ENCODE results near the gene AMPD3. TPM values are rescaled to one million over a fixed set of nuclear protein-coding genes. Genes with fewer than 3 reads are reported as not detected.

Gene AMPD3
- total and polyA plus RNA-seq, 5 donors from 2014 or later, result 6.4 to 19.7 (median 7.9) TPM

DNA sequence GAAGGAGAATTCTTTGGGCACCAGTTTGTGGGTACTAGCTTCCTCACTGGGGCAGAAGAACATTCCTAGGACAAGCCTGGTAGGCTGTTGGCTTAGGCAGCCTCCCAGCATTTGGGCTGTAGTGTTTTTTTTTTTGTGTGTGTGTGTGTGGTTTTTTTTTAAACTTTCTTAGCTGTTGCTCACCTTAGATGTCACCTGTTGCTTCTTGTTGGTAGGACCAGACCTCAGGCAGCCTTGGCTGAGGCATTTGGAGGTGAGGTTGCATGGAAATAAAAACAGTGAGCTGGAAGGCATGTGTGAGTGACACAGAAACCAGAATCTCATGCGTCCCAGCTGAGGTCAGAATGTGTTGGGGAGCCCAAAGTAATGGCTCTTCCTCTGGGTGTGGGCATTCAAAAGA, 21.3 kb downstream of the AMPD3 start:
- H3K9me3 Mint-ChIP-seq, result no peaks in the 10 kb centered on the region
- no peak overlapping the region for H3K27ac ChIP-seq (ENCODE audit: insufficient read depth, low read length, poor library complexity, severe bottlenecking)
- H3K4me1 Mint-ChIP-seq, result peaks cover 0 to 26% (median 13%) of the 10 kb centered on the region in 4 donors
- H3K27me3 Mint-ChIP-seq, result no peaks in the 10 kb centered on the region
- DNase-seq (no peak), ATAC-seq (ENCODE audit: low read depth in 2 of 2) (no peak)
- peaks cover 42% of the 10 kb centered on the region for H3K36me3 ChIP-seq (ENCODE audit: control insufficient read depth, insufficient read depth, low read length)
- H3K4me3 ChIP-seq (ENCODE audit: low read depth, low read length), result no peak overlapping the region
- H3K27me3 ChIP-seq (ENCODE audit: control insufficient read depth, insufficient read depth, low read length), result no peaks in the 10 kb centered on the region
- no peaks in the 10 kb centered on the region for H3K9me3 ChIP-seq (ENCODE audit: control insufficient read depth in 2 of 2, low read length in 2 of 2)
- H3K4me1 ChIP-seq (ENCODE audit: control insufficient read depth, insufficient read depth, low read length, poor library complexity, severe bottlenecking), result no peaks in the 10 kb centered on the region
- peaks cover 25% of the 10 kb centered on the region for H3K36me3 Mint-ChIP-seq
- H3K4me3 Mint-ChIP-seq, result no peak overlapping the region
- peak overlapping the region in 2 of 3 donors; percentile 67 to 78 for H3K27ac Mint-ChIP-seq

DNA sequence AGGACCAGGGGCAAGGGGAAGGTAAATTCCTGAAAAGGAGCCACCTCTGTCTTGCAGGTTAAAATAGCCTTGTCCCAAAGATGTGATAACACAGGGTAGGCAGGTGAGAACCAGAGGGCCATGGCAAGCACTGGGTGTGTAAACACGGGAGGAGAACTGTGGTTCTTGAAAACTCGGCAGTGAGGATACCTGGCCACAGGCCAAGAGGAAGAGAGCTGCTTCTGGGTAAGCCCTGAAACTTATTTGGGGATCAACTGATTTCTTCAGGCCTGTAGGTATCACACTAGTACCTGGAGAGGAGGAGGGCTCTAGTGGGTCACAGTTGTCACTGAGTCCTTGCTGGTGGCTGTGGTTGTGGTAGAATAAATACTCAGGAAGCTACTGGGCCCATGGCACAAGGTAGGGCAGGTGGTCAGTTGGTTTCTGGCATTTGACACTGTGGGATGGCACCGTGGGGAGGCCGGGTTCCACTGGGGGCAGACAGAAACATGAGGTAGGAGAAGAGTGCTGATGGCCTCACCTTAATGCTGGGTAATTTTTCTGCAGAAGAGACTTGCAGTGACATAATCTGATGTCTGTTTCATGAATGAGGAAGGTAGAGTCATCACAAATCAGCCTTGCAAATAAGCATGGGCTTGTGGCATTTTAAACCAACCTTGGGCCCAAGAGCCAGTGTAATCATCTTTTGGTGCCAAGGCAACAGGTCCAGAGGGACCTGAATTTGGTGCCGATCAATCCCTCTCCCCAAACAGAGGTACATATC, 22.0 kb downstream of the AMPD3 start:
- DNase-seq, result no peak
- Mint-ChIP-seq H3K4me3 (no peak overlapping the region), H3K9me3 (no peaks in the 10 kb centered on the region), H3K36me3 (peaks cover 25% of the 10 kb centered on the region), H3K27me3 (no peaks in the 10 kb centered on the region), H3K27ac (peak overlapping the region in 2 of 3 donors; percentile 67 to 78), H3K4me1 (peaks cover 0 to 26% (median 14%) of the 10 kb centered on the region in 4 donors)
- H3K4me3 ChIP-seq (ENCODE audit: low read depth, low read length), result no peak overlapping the region
- H3K9me3 ChIP-seq (ENCODE audit: control insufficient read depth in 2 of 2, low read length in 2 of 2), result no peaks in the 10 kb centered on the region
- no peaks in the 10 kb centered on the region for H3K27me3 ChIP-seq (ENCODE audit: control insufficient read depth, insufficient read depth, low read length)
- H3K4me1 ChIP-seq (ENCODE audit: control insufficient read depth, insufficient read depth, low read length, poor library complexity, severe bottlenecking), result no peaks in the 10 kb centered on the region
- peak overlapping the region; percentile 5 for H3K27ac ChIP-seq (ENCODE audit: insufficient read depth, low read length, poor library complexity, severe bottlenecking)
- no peak for ATAC-seq (ENCODE audit: low read depth in 2 of 2)
- peaks cover 49% of the 10 kb centered on the region for H3K36me3 ChIP-seq (ENCODE audit: control insufficient read depth, insufficient read depth, low read length)

DNA sequence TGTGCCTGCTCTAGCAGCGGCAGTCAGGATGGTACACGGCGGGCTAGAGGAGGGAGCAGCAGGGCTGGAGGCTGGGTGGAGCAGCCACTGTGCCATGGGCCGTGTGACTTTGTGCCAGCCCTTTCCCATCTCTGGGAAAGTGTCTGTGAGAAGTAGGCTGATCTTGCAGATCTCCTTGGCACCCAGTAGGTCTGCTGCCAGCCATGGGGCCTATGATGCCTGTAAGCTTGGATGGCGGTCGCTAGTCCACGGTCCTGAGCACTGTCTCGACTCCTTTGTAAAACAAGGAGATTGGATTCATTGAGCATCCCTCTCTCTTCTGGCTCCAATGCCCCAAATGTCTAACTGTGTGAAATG, 22.6 kb downstream of the AMPD3 start:
- H3K36me3 Mint-ChIP-seq, result peaks cover 25% of the 10 kb centered on the region
- peaks cover 0 to 26% (median 14%) of the 10 kb centered on the region in 4 donors for H3K4me1 Mint-ChIP-seq
- no peaks in the 10 kb centered on the region for H3K27me3 Mint-ChIP-seq
- no peak overlapping the region for H3K4me3 Mint-ChIP-seq
- Histone ChIP-seq H3K27ac (ENCODE audit: insufficient read depth, low read length, poor library complexity, severe bottlenecking) (no peak overlapping the region), H3K36me3 (ENCODE audit: control insufficient read depth, insufficient read depth, low read length) (peaks cover 51% of the 10 kb centered on the region), H3K4me3 (ENCODE audit: low read depth, low read length) (no peak overlapping the region), H3K9me3 (ENCODE audit: control insufficient read depth in 2 of 2, low read length in 2 of 2) (no peaks in the 10 kb centered on the region), H3K4me1 (ENCODE audit: control insufficient read depth, insufficient read depth, low read length, poor library complexity, severe bottlenecking) (no peaks in the 10 kb centered on the region), H3K27me3 (ENCODE audit: control insufficient read depth, insufficient read depth, low read length) (no peaks in the 10 kb centered on the region)
- no peak overlapping the region for H3K27ac Mint-ChIP-seq
- no peaks in the 10 kb centered on the region for H3K9me3 Mint-ChIP-seq
- ATAC-seq (ENCODE audit: low read depth in 2 of 2) (no peak), DNase-seq (no peak)

GRCh38 chr11:10478066-10478465, 23.0 kb downstream of the AMPD3 start:
- Histone ChIP-seq H3K4me3 (ENCODE audit: low read depth, low read length) (no peak overlapping the region), H3K27ac (ENCODE audit: insufficient read depth, low read length, poor library complexity, severe bottlenecking) (no peak overlapping the region), H3K27me3 (ENCODE audit: control insufficient read depth, insufficient read depth, low read length) (no peaks in the 10 kb centered on the region), H3K36me3 (ENCODE audit: control insufficient read depth, insufficient read depth, low read length) (peaks cover 53% of the 10 kb centered on the region), H3K4me1 (ENCODE audit: control insufficient read depth, insufficient read depth, low read length, poor library complexity, severe bottlenecking) (no peaks in the 10 kb centered on the region), H3K9me3 (ENCODE audit: control insufficient read depth in 2 of 2, low read length in 2 of 2) (no peaks in the 10 kb centered on the region)
- Mint-ChIP-seq H3K36me3 (peaks cover 25% of the 10 kb centered on the region), H3K4me1 (peaks cover 0 to 26% (median 16%) of the 10 kb centered on the region in 4 donors), H3K9me3 (no peaks in the 10 kb centered on the region), H3K27ac (peak overlapping the region in 1 of 3 donors; percentile 52), H3K4me3 (no peak overlapping the region), H3K27me3 (no peaks in the 10 kb centered on the region)
- no peak for ATAC-seq (ENCODE audit: low read depth in 2 of 2)
- no peak for DNase-seq

DNA sequence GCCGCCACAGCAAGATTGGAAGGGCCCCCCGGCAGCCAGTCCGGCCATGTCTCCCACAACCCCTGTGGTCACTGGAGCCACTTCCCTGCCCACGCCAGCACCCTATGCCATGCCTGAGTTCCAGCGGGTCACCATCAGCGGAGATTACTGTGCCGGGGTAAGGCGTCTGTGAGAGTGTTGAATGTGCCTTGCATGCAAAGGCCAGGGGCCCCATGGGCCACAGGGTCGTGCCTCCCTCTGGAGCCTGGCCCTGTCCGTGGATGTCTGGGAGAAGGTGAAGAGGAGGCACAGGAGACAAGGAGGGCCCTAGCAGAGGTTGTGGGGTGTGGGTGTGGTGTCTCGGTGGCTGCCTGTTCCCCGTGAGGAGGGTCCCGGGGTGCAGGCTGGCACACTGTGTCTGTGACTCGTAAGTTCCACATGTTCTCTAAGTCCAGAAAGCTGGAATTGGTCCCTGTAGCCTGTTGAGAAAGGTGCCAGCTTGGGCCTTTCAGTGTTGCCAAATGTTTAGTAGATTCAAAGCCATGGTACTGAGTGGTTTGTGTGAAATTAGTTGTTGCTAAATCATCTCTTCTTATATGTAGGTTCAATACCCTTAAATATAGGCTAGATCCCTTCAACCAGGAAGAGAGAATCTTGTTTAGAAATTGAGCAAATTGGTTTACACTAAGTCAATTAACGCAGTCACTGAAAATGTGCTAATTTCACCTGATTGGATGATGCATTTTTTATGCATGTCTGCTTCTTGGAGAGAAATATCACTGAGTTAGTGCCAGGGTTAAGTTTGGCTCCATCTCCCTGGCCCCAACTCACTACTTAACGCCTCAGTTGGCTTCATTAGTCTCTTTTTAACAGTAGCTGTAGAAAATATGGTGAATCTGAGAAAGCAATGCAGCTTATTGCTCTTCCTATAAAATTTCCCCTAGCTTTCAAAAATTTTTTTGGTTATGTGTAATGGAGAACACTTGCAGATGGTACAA, 23.8 kb downstream of the AMPD3 start:
- Mint-ChIP-seq H3K27ac (peak overlapping the region; percentile 52 to 55 (median 54)), H3K36me3 (peaks cover 22% of the 10 kb centered on the region), H3K4me3 (no peak overlapping the region), H3K27me3 (no peaks in the 10 kb centered on the region), H3K9me3 (no peaks in the 10 kb centered on the region), H3K4me1 (peaks cover 0 to 23% (median 17%) of the 10 kb centered on the region in 4 donors)
- Histone ChIP-seq H3K36me3 (ENCODE audit: control insufficient read depth, insufficient read depth, low read length) (peaks cover 56% of the 10 kb centered on the region), H3K27me3 (ENCODE audit: control insufficient read depth, insufficient read depth, low read length) (no peaks in the 10 kb centered on the region), H3K27ac (ENCODE audit: insufficient read depth, low read length, poor library complexity, severe bottlenecking) (no peak overlapping the region), H3K4me3 (ENCODE audit: low read depth, low read length) (no peak overlapping the region), H3K4me1 (ENCODE audit: control insufficient read depth, insufficient read depth, low read length, poor library complexity, severe bottlenecking) (no peaks in the 10 kb centered on the region), H3K9me3 (ENCODE audit: control insufficient read depth in 2 of 2, low read length in 2 of 2) (no peaks in the 10 kb centered on the region)
- DNase-seq, result no peak
- no peak for ATAC-seq (ENCODE audit: low read depth in 2 of 2)

DNA sequence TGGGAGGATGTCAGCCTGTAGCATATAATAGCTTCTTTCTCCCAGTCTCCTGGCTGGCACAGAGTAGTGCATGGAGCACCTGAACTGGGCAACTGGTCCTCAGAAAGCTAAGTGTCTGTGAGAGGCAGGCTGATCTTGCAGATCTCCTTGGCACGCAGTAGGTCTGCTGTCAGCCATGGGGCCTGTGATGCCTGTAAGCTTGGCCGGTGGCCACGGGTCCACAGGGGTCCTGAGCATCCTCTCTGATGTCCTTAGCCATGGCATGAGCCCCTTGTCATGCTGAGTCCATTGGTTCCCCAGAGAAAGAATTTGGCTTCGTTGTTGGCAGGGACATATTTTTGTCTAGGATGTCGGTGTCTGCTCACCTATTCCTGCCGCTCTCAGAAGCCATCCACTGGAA, 25.0 kb downstream of the AMPD3 start:
- Mint-ChIP-seq H3K36me3 (peaks cover 28% of the 10 kb centered on the region), H3K27ac (peak overlapping the region in 2 of 3 donors; percentile 23 to 64)
- DNase-seq, result no peak

DNA sequence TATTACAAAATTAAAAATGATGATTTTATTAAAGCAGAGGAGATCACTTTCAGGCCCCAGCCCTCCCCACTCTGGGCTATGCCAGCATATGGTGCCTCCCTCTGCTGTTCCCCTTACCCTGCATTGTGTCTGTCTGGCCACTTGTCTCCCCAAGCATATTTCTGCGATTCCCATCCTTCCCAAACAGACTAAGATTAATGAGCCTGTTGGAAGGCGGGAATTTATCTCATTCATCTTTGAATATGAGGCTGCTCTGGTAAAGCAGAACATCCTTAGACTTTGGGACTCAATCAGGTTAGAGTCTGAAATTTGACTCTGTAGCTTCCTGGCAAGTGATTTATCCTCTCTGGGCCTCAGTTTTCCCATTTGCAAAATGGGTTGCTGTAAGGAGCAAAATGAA, 25.7 kb downstream of the AMPD3 start:
- no peak overlapping the region for H3K27ac ChIP-seq (ENCODE audit: insufficient read depth, low read length, poor library complexity, severe bottlenecking)
- peaks cover 0 to 19% (median 10%) of the 10 kb centered on the region in 4 donors for H3K4me1 Mint-ChIP-seq
- no peaks in the 10 kb centered on the region for H3K27me3 ChIP-seq (ENCODE audit: control insufficient read depth, insufficient read depth, low read length)
- H3K36me3 ChIP-seq (ENCODE audit: control insufficient read depth, insufficient read depth, low read length), result peaks cover 62% of the 10 kb centered on the region
- H3K27me3 Mint-ChIP-seq, result no peaks in the 10 kb centered on the region
- H3K4me3 ChIP-seq (ENCODE audit: low read depth, low read length), result no peak overlapping the region
- no peaks in the 10 kb centered on the region for H3K4me1 ChIP-seq (ENCODE audit: control insufficient read depth, insufficient read depth, low read length, poor library complexity, severe bottlenecking)
- peak overlapping the region in 2 of 3 donors; percentile 60 to 86 for H3K27ac Mint-ChIP-seq
- ATAC-seq (ENCODE audit: low read depth in 2 of 2), result no peak
- no peaks in the 10 kb centered on the region for H3K9me3 ChIP-seq (ENCODE audit: control insufficient read depth in 2 of 2, low read length in 2 of 2)
- H3K36me3 Mint-ChIP-seq, result peaks cover 25% of the 10 kb centered on the region
- no peaks in the 10 kb centered on the region for H3K9me3 Mint-ChIP-seq
- no peak for DNase-seq
- no peak overlapping the region for H3K4me3 Mint-ChIP-seq

More for the DNA sequence above, 25.0 kb downstream of the AMPD3 start:
- no peaks in the 10 kb centered on the region for H3K9me3 Mint-ChIP-seq
- no peak overlapping the region for H3K4me3 ChIP-seq (ENCODE audit: low read depth, low read length)
- H3K27me3 ChIP-seq (ENCODE audit: control insufficient read depth, insufficient read depth, low read length), result no peaks in the 10 kb centered on the region
- H3K27me3 Mint-ChIP-seq, result no peaks in the 10 kb centered on the region
- no peaks in the 10 kb centered on the region for H3K9me3 ChIP-seq (ENCODE audit: control insufficient read depth in 2 of 2, low read length in 2 of 2)
- ATAC-seq (ENCODE audit: low read depth in 2 of 2), result no peak
- peaks cover 64% of the 10 kb centered on the region for H3K36me3 ChIP-seq (ENCODE audit: control insufficient read depth, insufficient read depth, low read length)
- H3K27ac ChIP-seq (ENCODE audit: insufficient read depth, low read length, poor library complexity, severe bottlenecking), result no peak overlapping the region
- H3K4me1 ChIP-seq (ENCODE audit: control insufficient read depth, insufficient read depth, low read length, poor library complexity, severe bottlenecking), result no peaks in the 10 kb centered on the region
- H3K4me1 Mint-ChIP-seq, result peaks cover 0 to 20% (median 13%) of the 10 kb centered on the region in 4 donors
- H3K4me3 Mint-ChIP-seq, result no peak overlapping the region

Measured in CD4-positive, CD25-positive, alpha-beta regulatory T cell (primary cell).